GM23248 (cell line): ENCODE data around the gene EXD3.

Experiments used
- EZH2 ChIP-seq: fragments of 200-600 bp; sonication (generic); IDR thresholded peaks from 2 replicates; pipeline ENCODE4 v1.6.1; 2018; ENCODE audit warnings: antibody characterized with exemption, mild to moderate bottlenecking; ENCODE audit not compliant: insufficient read depth, poor library complexity, severe bottlenecking
- EZH2phosphoT487 ChIP-seq: fragments of 200-600 bp; sonication (generic); IDR thresholded peaks from 2 replicates; pipeline ENCODE4 v1.6.1; 2018; ENCODE audit warnings: antibody characterized with exemption, moderate library complexity, mild to moderate bottlenecking, low read depth; ENCODE audit not compliant: insufficient read depth

- TF ChIP-seq EZH2 (no peak), EZH2phosphoT487 (no peak)
Measured at GRCh38 chr9:137320555-137321384, 102.2 kb downstream of the EXD3 start.
